ENCODE measurements around the gene RDH5. TPM values are rescaled to one million over a fixed set of nuclear protein-coding genes. Genes with fewer than 3 reads are reported as not detected.

RDH5 gene
- total and polyA plus RNA-seq, 2 donors from 2014 or later, result 11.1 to 30.2 TPM

DNA sequence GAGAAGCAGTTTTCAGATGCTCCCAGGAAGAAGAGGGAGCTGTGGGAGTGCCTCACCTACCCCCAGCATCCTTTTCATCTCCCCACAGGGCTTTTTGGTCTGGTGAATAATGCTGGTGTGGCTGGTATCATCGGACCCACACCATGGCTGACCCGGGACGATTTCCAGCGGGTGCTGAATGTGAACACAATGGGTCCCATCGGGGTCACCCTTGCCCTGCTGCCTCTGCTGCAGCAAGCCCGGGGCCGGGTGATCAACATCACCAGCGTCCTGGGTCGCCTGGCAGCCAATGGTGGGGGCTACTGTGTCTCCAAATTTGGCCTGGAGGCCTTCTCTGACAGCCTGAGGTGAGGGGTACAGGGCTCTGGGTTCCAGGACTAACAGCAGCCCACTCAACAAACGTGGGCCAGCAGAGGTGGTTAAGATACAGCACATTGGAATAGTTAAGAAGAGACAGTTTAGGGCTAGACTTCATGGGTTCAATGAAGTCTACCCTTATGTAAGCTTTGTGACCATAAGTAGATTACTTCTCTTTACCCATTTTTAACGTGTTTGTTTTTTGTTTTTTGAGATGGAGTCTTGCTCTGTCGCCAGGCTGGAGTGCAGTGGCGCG, 1.5 kb downstream of the RDH5 start:
- Histone ChIP-seq H3K36me3 (ENCODE audit: control insufficient read depth in 2 of 3, insufficient read depth in 3 of 3, low read length in 3 of 3) (peaks cover 6 to 28% (median 11%) of the 10 kb centered on the region in 3 donors), H3K9me3 (ENCODE audit: control insufficient read depth in 2 of 3, insufficient read depth in 1 of 3, low read length in 3 of 3) (no peaks in the 10 kb centered on the region), H3K27me3 (ENCODE audit: control insufficient read depth, insufficient read depth, low read length) (no peaks in the 10 kb centered on the region), H3K4me1 (ENCODE audit: control insufficient read depth in 2 of 3, insufficient read depth in 2 of 3, low read depth in 1 of 3, low read length in 3 of 3) (peaks cover 2 to 38% (median 37%) of the 10 kb centered on the region in 3 donors), H3K9ac (ENCODE audit: low read length in 3 of 3) (no peak overlapping the region), H3K27ac (ENCODE audit: low read depth in 2 of 2, low read length in 2 of 2) (no peak overlapping the region), H3K4me3 (ENCODE audit: low read length in 3 of 3) (peak overlapping the region in 1 of 3 donors; percentile 47)
- intact Hi-C loops (cut with DNase I), result no loop called here
- FAIRE-seq (no peak), DNase-seq (no peak)
- TF ChIP-seq, protein P1, sequence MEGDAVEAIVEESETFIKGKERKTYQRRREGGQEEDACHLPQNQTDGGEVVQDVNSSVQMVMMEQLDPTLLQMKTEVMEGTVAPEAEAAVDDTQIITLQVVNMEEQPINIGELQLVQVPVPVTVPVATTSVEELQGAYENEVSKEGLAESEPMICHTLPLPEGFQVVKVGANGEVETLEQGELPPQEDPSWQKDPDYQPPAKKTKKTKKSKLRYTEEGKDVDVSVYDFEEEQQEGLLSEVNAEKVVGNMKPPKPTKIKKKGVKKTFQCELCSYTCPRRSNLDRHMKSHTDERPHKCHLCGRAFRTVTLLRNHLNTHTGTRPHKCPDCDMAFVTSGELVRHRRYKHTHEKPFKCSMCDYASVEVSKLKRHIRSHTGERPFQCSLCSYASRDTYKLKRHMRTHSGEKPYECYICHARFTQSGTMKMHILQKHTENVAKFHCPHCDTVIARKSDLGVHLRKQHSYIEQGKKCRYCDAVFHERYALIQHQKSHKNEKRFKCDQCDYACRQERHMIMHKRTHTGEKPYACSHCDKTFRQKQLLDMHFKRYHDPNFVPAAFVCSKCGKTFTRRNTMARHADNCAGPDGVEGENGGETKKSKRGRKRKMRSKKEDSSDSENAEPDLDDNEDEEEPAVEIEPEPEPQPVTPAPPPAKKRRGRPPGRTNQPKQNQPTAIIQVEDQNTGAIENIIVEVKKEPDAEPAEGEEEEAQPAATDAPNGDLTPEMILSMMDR (IDR thresholded peaks at IDR 0.05; ENCODE audit: borderline replicate concordance, extremely low read depth, insufficient read depth), result no peak

DNA sequence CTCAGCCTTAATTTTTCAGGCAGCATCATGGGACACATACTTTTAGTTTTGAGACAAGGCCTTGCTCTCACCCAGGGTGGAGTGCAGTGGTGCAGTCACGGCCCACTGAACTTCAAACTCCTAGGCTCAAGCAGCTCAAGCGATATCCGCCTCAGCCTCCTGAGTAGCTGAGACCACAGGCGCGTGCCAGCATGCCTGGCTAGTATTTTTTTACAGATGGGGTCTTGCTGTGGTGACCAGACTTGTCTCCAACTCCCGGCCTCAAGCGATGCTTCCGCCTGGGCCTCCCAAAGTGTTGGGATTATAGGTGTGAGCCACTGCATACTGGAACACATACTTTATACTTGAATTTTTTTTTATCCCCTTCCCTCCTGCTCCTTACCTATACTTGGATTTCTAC, 2.8 kb downstream of the RDH5 start:
- Histone ChIP-seq H3K4me3 (ENCODE audit: low read length in 3 of 3) (no peak overlapping the region), H3K9ac (ENCODE audit: low read length in 3 of 3) (no peak overlapping the region), H3K27ac (ENCODE audit: low read depth in 2 of 2, low read length in 2 of 2) (peak overlapping the region in 1 of 2 donors; percentile 32), H3K4me1 (ENCODE audit: control insufficient read depth in 2 of 3, insufficient read depth in 2 of 3, low read depth in 1 of 3, low read length in 3 of 3) (peaks cover 0 to 41% (median 37%) of the 10 kb centered on the region in 3 donors), H3K27me3 (ENCODE audit: control insufficient read depth, insufficient read depth, low read length) (no peaks in the 10 kb centered on the region), H3K36me3 (ENCODE audit: control insufficient read depth in 2 of 3, insufficient read depth in 3 of 3, low read length in 3 of 3) (peaks cover 6 to 33% (median 13%) of the 10 kb centered on the region in 3 donors), H3K9me3 (ENCODE audit: control insufficient read depth in 2 of 3, insufficient read depth in 1 of 3, low read length in 3 of 3) (no peaks in the 10 kb centered on the region)
- DNase-seq (peak in 1 of 5 donors; percentile 40), FAIRE-seq (no peak)
- intact Hi-C loops (cut with DNase I), result no loop called here
- TF ChIP-seq, protein P1 (IDR thresholded peaks at IDR 0.05; ENCODE audit: borderline replicate concordance, extremely low read depth, insufficient read depth), result no peak

DNA sequence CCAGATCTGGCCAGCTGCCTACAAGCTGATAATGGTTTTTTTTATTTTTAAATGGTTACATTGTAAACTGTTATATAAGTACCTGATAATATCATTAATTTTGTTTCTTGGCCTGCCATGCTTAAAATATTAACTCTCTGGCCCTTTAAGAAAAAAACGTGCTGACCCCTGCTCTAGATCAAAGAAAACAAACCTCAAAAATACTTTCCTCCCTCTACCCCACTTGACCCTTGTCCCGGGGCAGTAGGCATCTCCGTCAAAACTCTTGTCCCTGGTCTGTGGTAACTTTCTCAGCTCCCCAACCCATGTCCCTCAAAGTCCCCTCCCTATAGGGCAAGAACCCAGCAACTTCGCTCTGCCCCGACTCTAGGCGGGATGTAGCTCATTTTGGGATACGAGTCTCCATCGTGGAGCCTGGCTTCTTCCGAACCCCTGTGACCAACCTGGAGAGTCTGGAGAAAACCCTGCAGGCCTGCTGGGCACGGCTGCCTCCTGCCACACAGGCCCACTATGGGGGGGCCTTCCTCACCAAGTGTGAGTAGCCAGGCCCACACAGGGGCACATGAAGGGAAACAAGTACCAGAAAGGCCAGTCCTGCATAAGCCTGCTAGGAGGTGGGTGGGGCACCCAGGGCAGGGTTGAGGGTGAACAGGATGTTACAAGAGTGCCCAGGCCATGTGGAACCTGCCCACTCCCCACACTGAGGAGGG, 3.5 kb downstream of the RDH5 start:
- peaks cover 0 to 38% (median 37%) of the 10 kb centered on the region in 3 donors for H3K4me1 ChIP-seq (ENCODE audit: control insufficient read depth in 2 of 3, insufficient read depth in 2 of 3, low read depth in 1 of 3, low read length in 3 of 3)
- TF ChIP-seq, protein P1 (IDR thresholded peaks at IDR 0.05; ENCODE audit: borderline replicate concordance, extremely low read depth, insufficient read depth), result no peak
- H3K9me3 ChIP-seq (ENCODE audit: control insufficient read depth in 2 of 3, insufficient read depth in 1 of 3, low read length in 3 of 3), result no peaks in the 10 kb centered on the region
- no peak overlapping the region for H3K4me3 ChIP-seq (ENCODE audit: low read length in 3 of 3)
- peak overlapping the region in 1 of 2 donors; percentile 2 for H3K27ac ChIP-seq (ENCODE audit: low read depth in 2 of 2, low read length in 2 of 2)
- DNase-seq (peak in 1 of 5 donors; percentile 45), FAIRE-seq (no peak)
- no peak overlapping the region for H3K9ac ChIP-seq (ENCODE audit: low read length in 3 of 3)
- peaks cover 6 to 33% (median 13%) of the 10 kb centered on the region in 3 donors for H3K36me3 ChIP-seq (ENCODE audit: control insufficient read depth in 2 of 3, insufficient read depth in 3 of 3, low read length in 3 of 3)
- H3K27me3 ChIP-seq (ENCODE audit: control insufficient read depth, insufficient read depth, low read length), result no peaks in the 10 kb centered on the region
- intact Hi-C loops (cut with DNase I), result no loop called here

All from kidney (tissue), 14 donors.